ENCODE data around the gene QRFP. TPM values are rescaled to one million over a fixed set of nuclear protein-coding genes. Genes with fewer than 3 reads are reported as not detected.

QRFP gene
- total RNA-seq, 2 donors from 2014 or later: not detected

DNA sequence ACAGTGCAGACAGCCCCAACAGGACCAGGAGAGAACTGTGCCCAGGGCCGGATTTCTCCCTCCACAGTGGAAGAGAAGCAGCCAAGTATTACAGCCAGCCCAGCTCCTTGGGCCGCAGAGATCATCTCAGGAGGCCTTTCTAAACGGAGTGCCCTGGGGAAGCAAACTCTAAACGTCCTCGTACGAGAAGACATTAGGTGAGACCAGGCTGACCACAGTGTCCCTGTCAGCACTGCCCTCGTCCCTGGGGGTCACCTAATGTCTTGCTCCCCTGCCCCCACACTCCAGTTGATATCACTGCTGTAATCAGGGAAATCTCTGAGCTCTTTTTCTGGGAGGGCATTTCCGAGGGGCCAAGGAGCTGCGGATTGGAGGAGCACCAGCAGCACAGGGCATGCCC, 6.5 kb downstream of the QRFP start:
- no peak overlapping the region for H3K27ac Mint-ChIP-seq
- DNase-seq (ENCODE audit: low spot score in 2 of 2) (no peak), ATAC-seq (no peak)
- no peaks in the 10 kb centered on the region for H3K36me3 Mint-ChIP-seq
- H3K9me3 Mint-ChIP-seq: no peaks in the 10 kb centered on the region

GRCh38 chr9:130888146-130888885, 8.3 kb downstream of the QRFP start:
- ATAC-seq (no peak), DNase-seq (ENCODE audit: low spot score in 2 of 2) (no peak)
- no peaks in the 10 kb centered on the region for H3K36me3 Mint-ChIP-seq
- H3K27ac Mint-ChIP-seq: peak overlapping the region; percentile 9 to 88
- no peaks in the 10 kb centered on the region for H3K9me3 Mint-ChIP-seq

- no peak for DNase-seq (ENCODE audit: low spot score in 2 of 2)
Observed at GRCh38 chr9:130887494-130888144, 9.0 kb downstream of the QRFP start.

GRCh38 chr9:130886981-130887380, 9.6 kb downstream of the QRFP start:
- Mint-ChIP-seq H3K36me3 (no peaks in the 10 kb centered on the region), H3K27ac (peak overlapping the region; percentile 88 to 89), H3K9me3 (no peaks in the 10 kb centered on the region)
- ATAC-seq: no peak
- no peak for DNase-seq (ENCODE audit: low spot score in 2 of 2)

More at GRCh38 chr9:130887494-130888144, 9.0 kb downstream of the QRFP start:
- ATAC-seq: no peak
- Mint-ChIP-seq H3K9me3 (no peaks in the 10 kb centered on the region), H3K27ac (peak overlapping the region; percentile 20 to 88), H3K36me3 (no peaks in the 10 kb centered on the region)

DNA sequence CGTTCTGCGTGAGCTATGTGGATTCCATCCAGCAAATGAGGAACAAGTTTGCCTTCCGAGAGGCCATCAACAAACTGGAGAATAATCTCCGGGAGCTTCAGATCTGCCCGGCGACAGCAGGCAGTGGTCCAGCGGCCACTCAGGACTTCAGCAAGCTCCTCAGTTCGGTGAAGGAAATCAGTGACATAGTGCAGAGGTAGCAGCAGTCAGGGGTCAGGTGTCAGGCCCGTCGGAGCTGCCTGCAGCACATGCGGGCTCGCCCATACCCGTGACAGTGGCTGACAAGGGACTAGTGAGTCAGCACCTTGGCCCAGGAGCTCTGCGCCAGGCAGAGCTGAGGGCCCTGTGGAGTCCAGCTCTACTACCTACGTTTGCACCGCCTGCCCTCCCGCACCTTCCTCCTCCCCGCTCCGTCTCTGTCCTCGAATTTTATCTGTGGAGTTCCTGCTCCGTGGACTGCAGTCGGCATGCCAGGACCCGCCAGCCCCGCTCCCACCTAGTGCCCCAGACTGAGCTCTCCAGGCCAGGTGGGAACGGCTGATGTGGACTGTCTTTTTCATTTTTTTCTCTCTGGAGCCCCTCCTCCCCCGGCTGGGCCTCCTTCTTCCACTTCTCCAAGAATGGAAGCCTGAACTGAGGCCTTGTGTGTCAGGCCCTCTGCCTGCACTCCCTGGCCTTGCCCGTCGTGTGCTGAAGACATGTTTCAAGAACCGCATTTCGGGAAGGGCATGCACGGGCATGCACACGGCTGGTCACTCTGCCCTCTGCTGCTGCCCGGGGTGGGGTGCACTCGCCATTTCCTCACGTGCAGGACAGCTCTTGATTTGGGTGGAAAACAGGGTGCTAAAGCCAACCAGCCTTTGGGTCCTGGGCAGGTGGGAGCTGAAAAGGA, 10.9 kb downstream of the QRFP start:
- DNase-seq (ENCODE audit: low spot score in 2 of 2): no peak
- ATAC-seq: no peak
- no peaks in the 10 kb centered on the region for H3K9me3 Mint-ChIP-seq
- H3K36me3 Mint-ChIP-seq: peaks cover 6% of the 10 kb centered on the region in 2 donors
- peak overlapping the region; percentile 68 to 88 for H3K27ac Mint-ChIP-seq

GRCh38 chr9:130884542-130885483, 11.8 kb downstream of the QRFP start:
- ATAC-seq (no peak), DNase-seq (ENCODE audit: low spot score in 2 of 2) (no peak)
- no peaks in the 10 kb centered on the region for H3K9me3 Mint-ChIP-seq
- H3K27ac Mint-ChIP-seq: no peak overlapping the region
- H3K36me3 Mint-ChIP-seq: peaks cover 7% of the 10 kb centered on the region in 2 donors

DNA sequence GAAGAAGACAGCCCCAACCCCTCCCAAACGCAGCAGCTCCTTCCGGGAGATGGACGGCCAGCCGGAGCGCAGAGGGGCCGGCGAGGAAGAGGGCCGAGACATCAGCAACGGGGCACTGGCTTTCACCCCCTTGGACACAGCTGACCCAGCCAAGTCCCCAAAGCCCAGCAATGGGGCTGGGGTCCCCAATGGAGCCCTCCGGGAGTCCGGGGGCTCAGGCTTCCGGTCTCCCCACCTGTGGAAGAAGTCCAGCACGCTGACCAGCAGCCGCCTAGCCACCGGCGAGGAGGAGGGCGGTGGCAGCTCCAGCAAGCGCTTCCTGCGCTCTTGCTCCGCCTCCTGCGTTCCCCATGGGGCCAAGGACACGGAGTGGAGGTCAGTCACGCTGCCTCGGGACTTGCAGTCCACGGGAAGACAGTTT, 12.5 kb downstream of the QRFP start:
- ATAC-seq: no peak
- peaks cover 7% of the 10 kb centered on the region in 2 donors for H3K36me3 Mint-ChIP-seq
- no peak for DNase-seq (ENCODE audit: low spot score in 2 of 2)
- no peaks in the 10 kb centered on the region for H3K9me3 Mint-ChIP-seq
- H3K27ac Mint-ChIP-seq: no peak overlapping the region

- Mint-ChIP-seq H3K36me3 (peaks cover 7% of the 10 kb centered on the region in 2 donors), H3K27ac (peak overlapping the region in 1 of 2 donors; percentile 55), H3K9me3 (no peaks in the 10 kb centered on the region)
- ATAC-seq (no peak), DNase-seq (ENCODE audit: low spot score in 2 of 2) (no peak)
Observed at GRCh38 chr9:130883479-130883878, 13.1 kb downstream of the QRFP start.

GRCh38 chr9:130882696-130883225, 13.9 kb downstream of the QRFP start:
- Mint-ChIP-seq H3K27ac (no peak overlapping the region), H3K9me3 (no peaks in the 10 kb centered on the region)
- DNase-seq (ENCODE audit: low spot score in 2 of 2): no peak

DNA sequence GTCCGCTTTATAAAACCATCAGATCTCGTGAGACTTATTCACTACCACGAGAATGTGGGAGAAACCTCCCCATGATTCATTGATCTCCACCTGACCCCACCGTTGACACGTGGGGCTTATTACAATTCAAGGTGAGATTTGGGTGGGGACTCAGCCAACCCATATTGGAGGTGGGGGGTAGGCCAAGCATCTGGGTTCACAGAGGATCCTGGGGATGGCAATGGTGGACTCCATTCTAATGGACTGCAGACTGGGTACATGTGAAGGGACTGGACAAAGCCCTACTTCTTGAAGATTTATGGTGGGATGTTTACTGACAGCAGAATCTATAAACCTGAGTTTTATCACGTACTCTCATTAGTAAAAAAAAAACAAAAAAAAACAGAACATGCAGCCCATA, 15.1 kb downstream of the QRFP start:
- ATAC-seq (no peak), DNase-seq (ENCODE audit: low spot score in 2 of 2) (no peak)
- peak overlapping the region in 1 of 2 donors; percentile 9 for H3K27ac Mint-ChIP-seq
- no peaks in the 10 kb centered on the region for H3K9me3 Mint-ChIP-seq
- H3K36me3 Mint-ChIP-seq: peaks cover 7% of the 10 kb centered on the region in 2 donors

More at GRCh38 chr9:130882696-130883225, 13.9 kb downstream of the QRFP start:
- ATAC-seq: peak in 1 of 2 donors; percentile 20
- peaks cover 7% of the 10 kb centered on the region in 2 donors for H3K36me3 Mint-ChIP-seq

DNA sequence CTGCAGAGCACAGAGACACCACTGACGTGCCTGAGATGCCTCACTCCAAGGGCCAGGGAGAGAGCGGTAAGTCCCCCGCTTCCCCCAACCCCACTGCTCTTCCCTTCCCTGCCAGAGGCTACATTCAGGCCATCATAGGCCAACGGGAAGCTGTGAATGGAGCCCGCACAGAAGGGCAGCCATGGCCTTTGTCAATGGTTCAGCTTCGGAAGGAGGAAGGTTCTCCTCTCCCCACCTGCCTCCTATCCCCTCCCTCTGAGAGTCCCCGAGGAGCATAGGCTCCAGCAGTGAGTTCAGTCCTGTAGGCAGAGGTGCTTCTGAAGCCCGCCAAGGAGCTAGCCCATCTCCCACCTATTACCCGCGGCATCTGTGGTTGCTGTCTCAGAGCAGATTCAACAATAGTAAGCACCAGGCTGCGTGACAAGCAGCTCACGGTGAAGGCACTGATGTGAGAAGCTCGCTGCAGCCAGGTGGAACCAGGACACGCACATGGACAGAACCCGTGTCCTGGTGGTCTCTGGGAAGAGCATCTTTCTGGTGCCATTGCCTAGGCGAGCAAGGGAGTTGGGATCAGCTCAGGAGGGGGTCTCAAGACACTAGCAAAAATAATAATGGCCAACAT, 15.9 kb downstream of the QRFP start:
- ATAC-seq (no peak), DNase-seq (ENCODE audit: low spot score in 2 of 2) (no peak)
- Mint-ChIP-seq H3K27ac (no peak overlapping the region), H3K36me3 (peaks cover 7% of the 10 kb centered on the region in 2 donors), H3K9me3 (no peaks in the 10 kb centered on the region)

DNA sequence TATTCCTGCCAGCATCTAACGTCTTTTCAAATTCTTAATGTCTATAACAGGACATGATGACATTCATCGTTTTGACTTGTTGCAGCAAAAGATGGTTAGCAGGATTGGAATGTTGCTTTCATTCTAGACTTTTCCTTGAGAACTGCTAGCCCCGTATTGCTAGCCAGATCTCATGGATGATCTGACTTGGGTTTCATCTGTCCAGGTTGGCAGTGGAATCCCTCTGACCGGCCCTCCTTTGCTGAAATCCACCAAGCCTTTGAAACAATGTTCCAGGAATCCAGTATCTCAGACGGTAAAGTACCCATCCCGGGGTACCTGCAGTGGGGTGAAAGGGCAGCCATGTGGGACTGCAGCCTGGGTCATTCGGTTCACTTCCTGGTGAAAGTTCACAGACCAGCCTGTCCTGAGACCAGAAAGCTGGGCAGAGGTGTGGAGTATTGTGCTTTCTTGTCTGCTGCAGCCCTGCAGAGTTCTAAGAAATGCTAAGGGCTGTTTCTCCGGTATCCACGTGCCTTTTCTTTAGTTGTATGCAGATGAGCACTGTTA, 16.7 kb downstream of the QRFP start:
- no peak for ATAC-seq
- H3K27ac Mint-ChIP-seq: no peak overlapping the region
- peaks cover 7% of the 10 kb centered on the region in 2 donors for H3K36me3 Mint-ChIP-seq
- no peaks in the 10 kb centered on the region for H3K9me3 Mint-ChIP-seq
- DNase-seq (ENCODE audit: low spot score in 2 of 2): no peak

DNA sequence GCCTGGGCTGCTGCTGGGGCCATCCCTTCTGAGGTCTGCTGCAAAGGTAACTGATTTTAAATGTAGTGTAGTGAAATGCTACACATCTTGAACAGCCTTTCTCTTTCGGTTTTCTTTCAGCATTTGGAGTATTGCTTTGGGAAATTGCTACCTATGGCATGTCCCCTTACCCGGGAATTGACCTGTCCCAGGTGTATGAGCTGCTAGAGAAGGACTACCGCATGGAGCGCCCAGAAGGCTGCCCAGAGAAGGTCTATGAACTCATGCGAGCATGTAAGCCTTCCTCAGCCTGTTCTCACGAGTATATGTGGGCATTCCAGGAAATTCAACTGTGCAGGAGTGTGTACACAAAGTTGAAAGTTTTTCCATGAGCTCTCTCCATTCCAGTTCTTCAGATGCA, 18.3 kb downstream of the QRFP start:
- peaks cover 7 to 12% of the 10 kb centered on the region in 2 donors for H3K36me3 Mint-ChIP-seq
- H3K9me3 Mint-ChIP-seq: no peaks in the 10 kb centered on the region
- no peak for DNase-seq (ENCODE audit: low spot score in 2 of 2)
- H3K27ac Mint-ChIP-seq: no peak overlapping the region
- ATAC-seq: no peak

DNA sequence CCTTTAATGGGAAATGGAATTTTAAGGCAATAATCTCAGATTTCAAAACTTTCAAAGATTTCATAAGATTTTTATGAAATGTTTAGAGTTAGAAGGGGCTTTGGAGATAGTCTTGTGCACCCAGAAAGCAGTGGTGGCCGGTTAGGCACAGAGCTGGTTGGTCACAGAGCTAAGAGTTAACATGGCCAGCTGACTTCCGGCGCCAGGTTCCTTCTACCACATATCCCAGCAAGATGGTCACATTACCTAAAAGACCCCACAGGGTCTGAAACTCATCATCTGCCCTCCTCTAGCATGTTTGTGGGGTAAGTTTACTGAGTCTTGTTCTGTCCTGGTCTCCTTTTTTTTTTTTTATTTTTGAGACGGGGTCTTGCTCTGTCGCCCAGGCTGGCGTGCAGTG, 19.3 kb downstream of the QRFP start:
- ATAC-seq (no peak), DNase-seq (ENCODE audit: low spot score in 2 of 2) (no peak)
- Mint-ChIP-seq H3K36me3 (peaks cover 7 to 12% of the 10 kb centered on the region in 2 donors), H3K9me3 (no peaks in the 10 kb centered on the region), H3K27ac (no peak overlapping the region)

DNA sequence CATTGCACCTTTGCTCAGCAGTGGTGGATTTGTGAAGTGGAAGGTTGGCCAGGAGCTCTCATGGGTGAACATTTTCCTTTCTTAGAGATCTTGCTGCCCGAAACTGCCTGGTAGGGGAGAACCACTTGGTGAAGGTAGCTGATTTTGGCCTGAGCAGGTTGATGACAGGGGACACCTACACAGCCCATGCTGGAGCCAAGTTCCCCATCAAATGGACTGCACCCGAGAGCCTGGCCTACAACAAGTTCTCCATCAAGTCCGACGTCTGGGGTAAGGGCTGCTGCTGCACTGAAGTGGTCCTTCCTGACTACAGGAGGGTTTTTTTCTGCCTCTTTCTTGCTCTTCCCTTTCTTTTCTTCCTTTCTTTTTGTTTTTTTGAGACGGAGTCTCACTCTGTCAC, 21.8 kb downstream of the QRFP start:
- DNase-seq (ENCODE audit: low spot score in 2 of 2) (no peak), ATAC-seq (no peak)
- H3K36me3 Mint-ChIP-seq: peaks cover 0 to 10% of the 10 kb centered on the region in 2 donors
- H3K9me3 Mint-ChIP-seq: no peaks in the 10 kb centered on the region
- peak overlapping the region in 1 of 2 donors; percentile 26 for H3K27ac Mint-ChIP-seq
